ENCODE measurements around the gene PLEKHA5.

The PLEKHA5 gene

DNA sequence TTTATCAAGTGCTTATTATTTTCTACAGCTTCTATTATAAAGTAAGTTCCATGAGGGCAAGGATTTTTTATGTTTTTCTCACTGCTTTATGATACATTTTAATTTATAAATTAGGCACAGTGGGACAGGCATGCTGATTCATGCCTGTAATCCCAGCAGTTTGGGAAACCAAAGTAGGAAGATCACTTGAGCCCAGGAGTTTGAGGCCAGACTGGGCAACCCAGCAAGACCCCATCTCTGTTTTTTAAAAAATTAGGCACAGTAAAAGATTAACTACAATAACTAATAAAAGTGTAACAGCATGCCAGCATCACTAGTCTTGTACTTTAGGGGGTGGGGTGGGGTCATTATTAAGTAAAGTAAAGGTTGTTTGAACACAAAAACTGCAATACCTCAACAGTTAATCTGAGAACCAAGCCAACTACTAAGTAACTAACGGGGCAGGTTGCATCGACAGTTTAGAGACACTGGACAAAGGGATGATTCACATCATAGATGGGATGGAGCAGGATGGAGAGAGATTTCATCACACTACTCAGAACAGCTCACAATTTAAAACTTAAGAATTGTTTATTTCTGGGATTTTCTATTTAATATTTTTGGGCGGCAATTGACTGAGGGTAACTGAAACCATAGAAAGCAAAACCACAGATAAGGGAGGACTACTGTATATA lies 119.5 kb downstream of the PLEKHA5 start:
- H3K27ac ChIP-seq = no peak overlapping the region
- no peaks in the 10 kb centered on the region for H3K36me3 ChIP-seq
- H3K9me3 ChIP-seq = no peaks in the 10 kb centered on the region
- no peaks in the 10 kb centered on the region for H3K27me3 ChIP-seq
- peaks cover 3 to 6% of the 10 kb centered on the region in 2 experiments for H3K4me1 ChIP-seq (ENCODE audit: control insufficient read depth in 1 of 2, insufficient read depth in 1 of 2, low read depth in 1 of 2, low read length in 1 of 2)
- H3K4me3 ChIP-seq (ENCODE audit: low read depth in 1 of 2, low read length in 1 of 2) = no peak overlapping the region
- TF ChIP-seq, protein P1, sequence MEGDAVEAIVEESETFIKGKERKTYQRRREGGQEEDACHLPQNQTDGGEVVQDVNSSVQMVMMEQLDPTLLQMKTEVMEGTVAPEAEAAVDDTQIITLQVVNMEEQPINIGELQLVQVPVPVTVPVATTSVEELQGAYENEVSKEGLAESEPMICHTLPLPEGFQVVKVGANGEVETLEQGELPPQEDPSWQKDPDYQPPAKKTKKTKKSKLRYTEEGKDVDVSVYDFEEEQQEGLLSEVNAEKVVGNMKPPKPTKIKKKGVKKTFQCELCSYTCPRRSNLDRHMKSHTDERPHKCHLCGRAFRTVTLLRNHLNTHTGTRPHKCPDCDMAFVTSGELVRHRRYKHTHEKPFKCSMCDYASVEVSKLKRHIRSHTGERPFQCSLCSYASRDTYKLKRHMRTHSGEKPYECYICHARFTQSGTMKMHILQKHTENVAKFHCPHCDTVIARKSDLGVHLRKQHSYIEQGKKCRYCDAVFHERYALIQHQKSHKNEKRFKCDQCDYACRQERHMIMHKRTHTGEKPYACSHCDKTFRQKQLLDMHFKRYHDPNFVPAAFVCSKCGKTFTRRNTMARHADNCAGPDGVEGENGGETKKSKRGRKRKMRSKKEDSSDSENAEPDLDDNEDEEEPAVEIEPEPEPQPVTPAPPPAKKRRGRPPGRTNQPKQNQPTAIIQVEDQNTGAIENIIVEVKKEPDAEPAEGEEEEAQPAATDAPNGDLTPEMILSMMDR (IDR thresholded peaks at IDR 0.05) = no peak

DNA sequence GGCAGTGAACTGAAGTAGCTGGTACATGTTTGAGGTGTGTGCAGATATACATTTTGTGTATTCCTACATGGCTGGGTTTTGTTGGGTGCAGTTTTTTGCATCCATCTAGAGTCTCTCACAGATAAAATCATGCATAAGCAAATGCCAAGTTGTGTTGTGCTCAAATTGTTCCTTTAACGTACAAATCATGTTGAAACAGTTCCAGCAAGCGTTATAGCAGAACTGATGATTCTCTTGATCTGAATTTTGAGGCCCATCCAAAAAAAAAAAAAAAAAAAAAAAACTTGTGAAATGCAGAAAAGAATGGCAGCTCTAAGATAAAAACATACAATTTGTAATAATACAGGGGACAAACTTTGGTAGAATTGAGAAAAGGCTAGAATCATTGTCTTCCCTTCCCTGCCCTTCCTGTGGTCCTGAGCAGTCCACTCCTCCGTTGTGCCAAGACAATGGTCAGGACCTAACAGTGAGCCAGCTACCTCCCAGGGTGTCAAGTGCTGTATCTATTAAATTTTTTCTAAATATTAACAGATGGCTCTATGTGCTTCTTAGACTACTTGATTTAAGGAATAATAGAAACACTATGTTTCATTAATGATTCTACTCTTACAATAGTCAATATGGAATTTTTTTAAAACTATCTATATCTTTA lies 122.1 kb downstream of the PLEKHA5 start:
- no peaks in the 10 kb centered on the region for H3K36me3 ChIP-seq
- TF ChIP-seq, protein P1 (IDR thresholded peaks at IDR 0.05) = no peak
- H3K9me3 ChIP-seq = no peaks in the 10 kb centered on the region
- no peaks in the 10 kb centered on the region for H3K27me3 ChIP-seq
- no peak overlapping the region for H3K27ac ChIP-seq
- no peak overlapping the region for H3K4me3 ChIP-seq (ENCODE audit: low read depth in 1 of 2, low read length in 1 of 2)
- H3K4me1 ChIP-seq (ENCODE audit: control insufficient read depth in 1 of 2, insufficient read depth in 1 of 2, low read depth in 1 of 2, low read length in 1 of 2) = no peaks in the 10 kb centered on the region

DNA sequence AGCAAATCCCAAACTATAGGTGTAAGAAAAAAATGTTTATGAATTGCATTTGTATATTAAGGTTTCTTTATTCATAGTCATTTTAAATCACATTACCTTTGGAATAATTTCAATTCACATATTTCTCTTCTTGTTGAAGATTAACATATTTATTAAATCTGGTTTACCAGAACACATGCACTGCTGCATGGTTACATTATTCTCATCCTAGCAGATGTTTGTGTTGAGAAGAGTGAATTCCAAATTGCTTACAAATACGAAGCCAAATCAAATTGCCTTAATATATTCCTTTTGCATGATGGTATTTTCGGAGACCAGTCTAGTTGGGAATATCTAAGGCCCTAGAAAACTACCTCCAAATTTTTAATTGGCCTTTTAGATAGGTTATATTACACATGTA lies 130.6 kb downstream of the PLEKHA5 start:
- Histone ChIP-seq H3K4me3 (ENCODE audit: low read depth in 1 of 2, low read length in 1 of 2) (no peak overlapping the region), H3K9me3 (no peaks in the 10 kb centered on the region), H3K36me3 (no peaks in the 10 kb centered on the region), H3K27me3 (no peaks in the 10 kb centered on the region), H3K4me1 (ENCODE audit: control insufficient read depth in 1 of 2, insufficient read depth in 1 of 2, low read depth in 1 of 2, low read length in 1 of 2) (peaks cover 0 to 3% of the 10 kb centered on the region in 2 experiments), H3K27ac (no peak overlapping the region)
- TF ChIP-seq, protein P1 (IDR thresholded peaks at IDR 0.05) = no peak

DNA sequence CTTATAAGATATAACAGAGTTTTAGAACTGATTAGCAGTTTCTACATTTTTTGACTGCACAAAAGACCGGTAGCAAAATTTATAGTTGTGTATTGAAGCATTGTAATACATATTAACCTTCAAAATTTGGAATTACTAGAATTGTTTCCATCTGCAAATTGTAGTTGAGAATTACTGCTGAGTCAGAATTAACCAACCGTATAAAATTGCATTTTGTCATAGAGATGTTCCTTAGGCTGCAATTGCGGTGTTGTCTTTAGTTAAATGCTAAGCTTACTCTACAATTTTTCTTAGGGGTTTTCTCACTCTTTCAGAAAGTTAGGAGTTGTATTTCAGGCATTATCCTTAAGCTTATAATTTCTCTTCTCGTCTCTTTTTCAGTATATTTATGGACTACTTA lies 132.2 kb downstream of the PLEKHA5 start:
- H3K9me3 ChIP-seq = no peaks in the 10 kb centered on the region
- H3K4me3 ChIP-seq (ENCODE audit: low read depth in 1 of 2, low read length in 1 of 2) = no peak overlapping the region
- peaks cover 0 to 3% of the 10 kb centered on the region in 2 experiments for H3K4me1 ChIP-seq (ENCODE audit: control insufficient read depth in 1 of 2, insufficient read depth in 1 of 2, low read depth in 1 of 2, low read length in 1 of 2)
- H3K27ac ChIP-seq = no peak overlapping the region
- no peaks in the 10 kb centered on the region for H3K36me3 ChIP-seq
- TF ChIP-seq, protein P1 (IDR thresholded peaks at IDR 0.05) = no peak
- H3K27me3 ChIP-seq = no peaks in the 10 kb centered on the region

DNA sequence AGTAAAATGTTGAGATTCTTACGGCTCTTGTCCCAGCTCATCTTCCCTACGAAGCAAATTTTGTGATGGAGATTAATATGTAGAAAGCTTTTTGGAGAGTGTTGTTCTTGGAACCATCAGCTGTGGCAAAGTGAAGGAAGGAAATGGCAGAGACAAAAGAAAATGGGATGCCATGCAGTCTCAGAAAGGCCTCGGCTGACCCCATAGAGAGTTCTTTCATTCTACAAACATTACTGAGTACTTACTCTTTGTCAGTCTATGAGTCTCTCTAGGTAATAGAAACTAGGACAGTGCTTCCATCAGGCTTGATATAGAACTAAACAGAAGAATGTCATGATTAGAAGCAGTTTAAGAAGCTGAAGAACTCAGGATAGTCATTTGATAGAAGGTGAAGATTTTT lies 134.1 kb downstream of the PLEKHA5 start:
- Histone ChIP-seq H3K36me3 (no peaks in the 10 kb centered on the region), H3K9me3 (no peaks in the 10 kb centered on the region), H3K4me3 (ENCODE audit: low read depth in 1 of 2, low read length in 1 of 2) (no peak overlapping the region), H3K4me1 (ENCODE audit: control insufficient read depth in 1 of 2, insufficient read depth in 1 of 2, low read depth in 1 of 2, low read length in 1 of 2) (no peaks in the 10 kb centered on the region), H3K27ac (no peak overlapping the region), H3K27me3 (no peaks in the 10 kb centered on the region)
- TF ChIP-seq, protein P1 (IDR thresholded peaks at IDR 0.05) = no peak
